Stimulated activated CD4-positive, alpha-beta T cell treated with anti-CD3 and anti-CD28 coated beads, TNF-alpha, amount 100 ng/mL, for 24 hours (primary cell): ENCODE results near the gene SLC1A1.

ENCODE experiments used
- DNase-seq, 3 experiments: peaks; one replicate each; pipeline ENCODE4 v3.0.0-alpha.2; 2020; ENCODE audit warnings: low read depth in 3 of 3

SLC1A1 gene

GRCh38 chr9:4618700-4619099, 128.4 kb downstream of the SLC1A1 start:
- no peak for DNase-seq

DNA sequence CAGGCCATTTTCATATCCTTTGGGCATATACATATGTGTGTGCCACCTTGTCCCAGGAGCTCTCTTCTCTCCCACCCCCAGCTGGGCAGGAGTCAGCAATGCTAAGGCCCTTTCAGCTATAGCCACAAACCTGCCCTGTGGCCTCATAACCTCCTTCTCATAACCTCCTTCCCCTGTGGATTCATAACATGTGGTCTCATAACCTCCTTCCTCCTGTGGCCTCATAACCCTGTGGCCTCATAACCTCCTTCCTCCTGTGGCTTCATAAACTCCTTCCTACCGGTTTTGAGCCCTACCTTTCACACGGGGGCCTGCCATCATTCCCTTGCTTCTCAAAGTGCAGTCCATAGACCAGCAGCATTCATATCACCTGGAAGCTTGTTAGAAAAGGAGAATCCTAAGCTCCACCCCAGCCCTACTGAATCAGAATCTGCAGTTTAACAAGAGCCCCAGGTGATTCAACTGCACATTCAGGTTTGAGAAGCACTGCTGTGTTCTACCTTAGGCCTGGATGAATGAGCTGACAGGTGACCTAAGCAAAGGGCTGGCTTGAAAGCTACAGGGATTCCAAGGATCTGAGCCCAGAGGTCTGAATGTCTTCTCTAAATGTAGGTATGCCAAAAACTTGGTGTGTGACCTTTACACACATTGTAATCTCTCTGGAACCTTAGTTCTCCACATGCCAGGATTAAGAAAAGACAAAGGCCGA, 129.9 kb downstream of the SLC1A1 start:
- DNase-seq, result no peak

GRCh38 chr9:4620881-4621555, 130.8 kb downstream of the SLC1A1 start:
- no peak for DNase-seq

- DNase-seq, result no peak
Observed at GRCh38 chr9:4622016-4622415, 131.7 kb downstream of the SLC1A1 start.

- no peak for DNase-seq
Observed at GRCh38 chr9:4630836-4631235, 140.6 kb downstream of the SLC1A1 start.
